OCI-LY1 (cell line): ENCODE results near the gene ELAVL1.

Experiments
- H2AFZ ChIP-seq: fragments of 200-600 bp; sonication (generic), shearing (Covaris generic); 2 replicates; pipeline ENCODE4 v1.6.0; 2014; ENCODE audit warnings: antibody characterized with exemption, mild to moderate bottlenecking, low read length
- H3F3A ChIP-seq: fragments of 200-600 bp; sonication (generic), shearing (Covaris generic); 2 replicates; pipeline ENCODE4 v1.6.0; 2014; ENCODE audit warnings: mild to moderate bottlenecking, antibody characterized with exemption, low read length, moderate library complexity; ENCODE audit not compliant: insufficient read depth
- H3K27ac ChIP-seq: fragments of 200-600 bp; sonication (generic); 2 replicates; pipeline ENCODE4 v1.5.1; 2014; ENCODE audit warnings: low read length, mixed run types, mild to moderate bottlenecking, low read depth; ENCODE audit not compliant: poor library complexity, severe bottlenecking
- H3K27me3 ChIP-seq: fragments of 200-600 bp; sonication (generic); 2 replicates; pipeline ENCODE4 v1.6.0; 2014; ENCODE audit warnings: antibody characterized with exemption, mild to moderate bottlenecking, low read length, moderate library complexity; ENCODE audit not compliant: insufficient read depth
- H3K36me3 ChIP-seq: fragments of 200-600 bp; sonication (generic); 2 replicates; pipeline ENCODE4 v1.6.1; 2014; ENCODE audit warnings: mild to moderate bottlenecking, antibody characterized with exemption, low read length, moderate library complexity, mixed read lengths; ENCODE audit not compliant: insufficient read depth
- H3K4me1 ChIP-seq: fragments of 200-600 bp; sonication (generic); 2 replicates; pipeline ENCODE4 v1.5.1; 2014; ENCODE audit warnings: mild to moderate bottlenecking, low read length, moderate library complexity; ENCODE audit not compliant: insufficient read depth, severe bottlenecking
- H3K4me2 ChIP-seq: fragments of 200-600 bp; sonication (generic), shearing (Covaris generic); 2 replicates; pipeline ENCODE4 v1.6.1; 2014; ENCODE audit warnings: low read length
- H3K4me3 ChIP-seq: fragments of 200-600 bp; sonication (generic); 2 replicates; pipeline ENCODE4 v1.5.1; 2014; ENCODE audit warnings: low read length, low read depth, mild to moderate bottlenecking, mixed read lengths; ENCODE audit not compliant: poor library complexity, severe bottlenecking
- H3K79me2 ChIP-seq: fragments of 200-600 bp; shearing (Covaris generic); 2 replicates; pipeline ENCODE4 v1.6.1; 2016; ENCODE audit warnings: mixed run types, low read length, mixed read lengths; ENCODE audit not compliant: insufficient read depth
- H3K9ac ChIP-seq: fragments of 200-600 bp; sonication (generic), shearing (Covaris generic); 2 replicates; pipeline ENCODE4 v1.6.1; 2014; ENCODE audit warnings: mild to moderate bottlenecking, low read length, mixed read lengths
- H3K9me2 ChIP-seq: fragments of 200-600 bp; sonication (generic), shearing (Covaris generic); 2 replicates; pipeline ENCODE4 v1.6.1; 2014; ENCODE audit warnings: low read depth, mild to moderate bottlenecking, low read length, mixed read lengths
- H3K9me3 ChIP-seq: fragments of 200-600 bp; shearing (Covaris generic); 2 replicates; pipeline ENCODE4 v1.6.1; 2014; ENCODE audit warnings: low read length, mixed read lengths
- H4K20me1 ChIP-seq: fragments of 200-600 bp; sonication (generic), shearing (Covaris generic); 2 replicates; pipeline ENCODE4 v1.6.0; 2016; ENCODE audit warnings: mild to moderate bottlenecking, low read length; ENCODE audit not compliant: insufficient read depth
- EZH2 ChIP-seq: fragments of 200-600 bp; sonication (generic), shearing (Covaris generic); IDR thresholded peaks from 2 replicates; pipeline ENCODE4 v1.8.0; 2017; ENCODE audit warnings: borderline replicate concordance, mixed run types, mild to moderate bottlenecking, antibody characterized with exemption, low read length, moderate library complexity, mixed read lengths
- TF ChIP-seq, protein P1 (sequence below): fragments of 200-600 bp; sonication (generic), shearing (Covaris generic); IDR thresholded peaks from 2 replicates; pipeline ENCODE4 v1.5.1; 2017; ENCODE audit warnings: mild to moderate bottlenecking, antibody characterized with exemption, low read length, moderate library complexity, mixed read lengths

The ELAVL1 gene

DNA sequence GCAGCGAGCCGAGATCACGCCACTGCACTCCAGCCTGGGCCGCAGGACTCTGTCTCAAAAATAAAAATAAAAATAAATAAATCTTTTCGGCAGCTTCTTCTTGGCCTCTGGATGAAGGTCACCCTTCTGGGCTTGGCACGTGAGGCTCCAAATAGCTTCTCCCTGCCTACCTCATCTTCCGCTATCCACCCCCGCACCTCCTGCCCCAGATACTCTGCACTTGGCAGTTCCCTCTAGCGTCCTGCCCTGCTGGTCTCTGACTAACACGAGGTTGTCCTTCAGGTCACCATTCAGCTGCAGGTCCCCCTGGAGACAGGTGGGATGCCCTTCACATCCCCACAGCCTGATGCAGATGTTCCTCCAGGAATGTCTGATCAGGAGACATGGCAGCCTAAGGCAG lies 38.6 kb upstream of the ELAVL1 start:
- Histone ChIP-seq H3K9me3 (no peaks in the 10 kb centered on the region), H3K4me2 (no peak overlapping the region), H3K79me2 (no peaks in the 10 kb centered on the region), H3K4me1 (no peaks in the 10 kb centered on the region), H3K9ac (no peak overlapping the region), H2AFZ (no peak overlapping the region), H3K4me3 (no peak overlapping the region), H3K9me2 (no peaks in the 10 kb centered on the region), H3K27ac (no peak overlapping the region), H4K20me1 (no peaks in the 10 kb centered on the region), H3F3A (no peaks in the 10 kb centered on the region), H3K36me3 (no peaks in the 10 kb centered on the region), H3K27me3 (no peaks in the 10 kb centered on the region)
- TF ChIP-seq EZH2 = no peak
- TF ChIP-seq, protein P1, sequence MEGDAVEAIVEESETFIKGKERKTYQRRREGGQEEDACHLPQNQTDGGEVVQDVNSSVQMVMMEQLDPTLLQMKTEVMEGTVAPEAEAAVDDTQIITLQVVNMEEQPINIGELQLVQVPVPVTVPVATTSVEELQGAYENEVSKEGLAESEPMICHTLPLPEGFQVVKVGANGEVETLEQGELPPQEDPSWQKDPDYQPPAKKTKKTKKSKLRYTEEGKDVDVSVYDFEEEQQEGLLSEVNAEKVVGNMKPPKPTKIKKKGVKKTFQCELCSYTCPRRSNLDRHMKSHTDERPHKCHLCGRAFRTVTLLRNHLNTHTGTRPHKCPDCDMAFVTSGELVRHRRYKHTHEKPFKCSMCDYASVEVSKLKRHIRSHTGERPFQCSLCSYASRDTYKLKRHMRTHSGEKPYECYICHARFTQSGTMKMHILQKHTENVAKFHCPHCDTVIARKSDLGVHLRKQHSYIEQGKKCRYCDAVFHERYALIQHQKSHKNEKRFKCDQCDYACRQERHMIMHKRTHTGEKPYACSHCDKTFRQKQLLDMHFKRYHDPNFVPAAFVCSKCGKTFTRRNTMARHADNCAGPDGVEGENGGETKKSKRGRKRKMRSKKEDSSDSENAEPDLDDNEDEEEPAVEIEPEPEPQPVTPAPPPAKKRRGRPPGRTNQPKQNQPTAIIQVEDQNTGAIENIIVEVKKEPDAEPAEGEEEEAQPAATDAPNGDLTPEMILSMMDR = no peak

DNA sequence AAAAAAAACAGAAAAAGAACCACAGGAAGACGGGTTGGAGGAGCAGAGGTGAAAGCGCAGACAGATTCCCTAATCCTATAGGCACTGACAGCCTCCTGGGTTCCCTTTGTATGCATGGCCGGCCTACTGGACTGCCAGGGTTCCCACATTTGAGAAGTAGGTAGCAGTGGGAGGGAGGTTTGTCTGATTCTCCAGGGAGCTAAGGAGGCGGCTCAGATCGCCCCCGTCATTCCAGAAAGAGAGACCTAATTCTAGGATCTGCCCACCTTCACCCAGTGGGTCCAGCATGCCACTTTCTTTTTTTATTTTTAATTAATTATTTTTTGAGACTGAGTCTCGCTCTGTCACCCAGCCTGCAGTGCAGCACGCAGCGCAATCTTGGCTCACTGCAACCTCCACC lies 37.5 kb upstream of the ELAVL1 start:
- no peaks in the 10 kb centered on the region for H3F3A ChIP-seq
- no peak overlapping the region for H3K27ac ChIP-seq
- H3K4me2 ChIP-seq = no peak overlapping the region
- no peaks in the 10 kb centered on the region for H3K79me2 ChIP-seq
- no peak for TF ChIP-seq EZH2
- TF ChIP-seq, protein P1 = no peak
- no peaks in the 10 kb centered on the region for H3K9me3 ChIP-seq
- no peaks in the 10 kb centered on the region for H3K36me3 ChIP-seq
- no peaks in the 10 kb centered on the region; the same call in 1 of the 2 replicates for H3K27me3 ChIP-seq
- H3K4me1 ChIP-seq = no peaks in the 10 kb centered on the region
- H3K9ac ChIP-seq = no peak overlapping the region
- no peaks in the 10 kb centered on the region for H4K20me1 ChIP-seq
- no peak overlapping the region for H2AFZ ChIP-seq
- no peaks in the 10 kb centered on the region for H3K9me2 ChIP-seq
- no peak overlapping the region for H3K4me3 ChIP-seq

DNA sequence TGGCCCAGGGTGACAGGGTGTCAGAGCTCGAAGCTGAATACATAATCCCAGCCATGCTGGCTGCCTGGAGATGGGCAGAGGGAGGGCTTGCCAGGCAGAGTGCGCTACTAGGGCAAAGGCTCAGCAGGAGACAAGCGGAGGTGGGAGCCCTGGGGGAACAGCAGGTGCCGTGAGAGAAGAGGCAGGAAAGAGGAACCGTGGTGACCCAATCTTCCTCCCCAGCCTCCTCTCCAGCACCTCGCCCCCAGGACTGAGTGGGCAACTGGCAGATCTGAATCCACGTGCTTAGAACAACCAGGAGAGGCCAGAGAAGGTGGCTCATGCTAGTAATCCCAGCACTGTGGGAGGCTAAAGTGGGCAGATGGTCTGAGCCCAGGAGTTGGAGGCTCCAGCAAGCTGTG lies 36.1 kb upstream of the ELAVL1 start:
- Histone ChIP-seq H3K27me3 (no peaks in the 10 kb centered on the region; the same call in 1 of the 2 replicates), H3K4me1 (no peaks in the 10 kb centered on the region), H3K4me3 (no peak overlapping the region), H4K20me1 (no peaks in the 10 kb centered on the region), H3K9ac (no peak overlapping the region), H2AFZ (no peak overlapping the region), H3K9me2 (no peaks in the 10 kb centered on the region), H3K27ac (no peak overlapping the region), H3K79me2 (no peaks in the 10 kb centered on the region), H3F3A (no peaks in the 10 kb centered on the region), H3K4me2 (no peak overlapping the region), H3K9me3 (no peaks in the 10 kb centered on the region), H3K36me3 (no peaks in the 10 kb centered on the region)
- TF ChIP-seq, protein P1 = no peak
- TF ChIP-seq EZH2 = no peak
